ENCODE data around the gene ATN1. TPM values are rescaled to one million over a fixed set of nuclear protein-coding genes. Genes with fewer than 3 reads are reported as not detected.
A peak's percentile ranks its signal among the peaks of the same experiment; 100 is the strongest.

ATN1 gene
- total and polyA plus RNA-seq, 9 of the 15 experiments (the other 6 are each of a cell fraction or from before 2014, with no cell fraction given), result 0.15 to 49.8 (median 2.7) TPM

DNA sequence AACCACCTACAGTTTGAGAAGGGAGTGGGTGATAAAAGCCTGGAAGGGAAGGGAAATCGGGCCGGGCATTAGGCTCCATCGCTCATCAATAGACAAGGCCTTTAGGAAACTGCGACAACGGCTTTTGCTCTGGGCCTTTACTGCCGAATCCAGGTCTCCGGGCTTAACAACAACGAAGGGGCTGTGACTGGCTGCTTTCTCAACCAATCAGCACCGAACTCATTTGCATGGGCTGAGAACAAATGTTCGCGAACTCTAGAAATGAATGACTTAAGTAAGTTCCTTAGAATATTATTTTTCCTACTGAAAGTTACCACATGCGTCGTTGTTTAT lies 15.6 kb downstream of the ATN1 start (continued):
- TF ChIP-seq RFX5 (IDR thresholded peaks at IDR 0.05; ENCODE audit: low read depth, low read length) (peak; percentile 27; the same call in 1 of the 2 replicates), PKNOX1 (IDR thresholded peaks at IDR 0.05) (peak; percentile 97), FOXK2 (conservative IDR thresholded peaks at IDR 0.05 in 1 of 2, IDR thresholded peaks at IDR 0.05 in 1 of 2; ENCODE audit: low read depth in 2 of 2) (peak in 1 of 2 experiments; percentile 10; a peak in 1 of 4 replicates), KDM1A (IDR thresholded peaks at IDR 0.05) (0 out of 4 replicates have a peak, but pooled peaks of 1 of the 2 experiments have one; percentile 12)
- TF ChIP-seq, protein P1, sequence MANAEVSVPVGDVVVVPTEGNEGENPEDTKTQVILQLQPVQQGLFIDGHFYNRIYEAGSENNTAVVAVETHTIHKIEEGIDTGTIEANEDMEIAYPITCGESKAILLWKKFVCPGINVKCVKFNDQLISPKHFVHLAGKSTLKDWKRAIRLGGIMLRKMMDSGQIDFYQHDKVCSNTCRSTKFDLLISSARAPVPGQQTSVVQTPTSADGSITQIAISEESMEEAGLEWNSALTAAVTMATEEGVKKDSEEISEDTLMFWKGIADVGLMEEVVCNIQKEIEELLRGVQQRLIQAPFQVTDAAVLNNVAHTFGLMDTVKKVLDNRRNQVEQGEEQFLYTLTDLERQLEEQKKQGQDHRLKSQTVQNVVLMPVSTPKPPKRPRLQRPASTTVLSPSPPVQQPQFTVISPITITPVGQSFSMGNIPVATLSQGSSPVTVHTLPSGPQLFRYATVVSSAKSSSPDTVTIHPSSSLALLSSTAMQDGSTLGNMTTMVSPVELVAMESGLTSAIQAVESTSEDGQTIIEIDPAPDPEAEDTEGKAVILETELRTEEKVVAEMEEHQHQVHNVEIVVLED (CRISPR knock-in tag; IDR thresholded peaks at IDR 0.05), result no peak

DNA sequence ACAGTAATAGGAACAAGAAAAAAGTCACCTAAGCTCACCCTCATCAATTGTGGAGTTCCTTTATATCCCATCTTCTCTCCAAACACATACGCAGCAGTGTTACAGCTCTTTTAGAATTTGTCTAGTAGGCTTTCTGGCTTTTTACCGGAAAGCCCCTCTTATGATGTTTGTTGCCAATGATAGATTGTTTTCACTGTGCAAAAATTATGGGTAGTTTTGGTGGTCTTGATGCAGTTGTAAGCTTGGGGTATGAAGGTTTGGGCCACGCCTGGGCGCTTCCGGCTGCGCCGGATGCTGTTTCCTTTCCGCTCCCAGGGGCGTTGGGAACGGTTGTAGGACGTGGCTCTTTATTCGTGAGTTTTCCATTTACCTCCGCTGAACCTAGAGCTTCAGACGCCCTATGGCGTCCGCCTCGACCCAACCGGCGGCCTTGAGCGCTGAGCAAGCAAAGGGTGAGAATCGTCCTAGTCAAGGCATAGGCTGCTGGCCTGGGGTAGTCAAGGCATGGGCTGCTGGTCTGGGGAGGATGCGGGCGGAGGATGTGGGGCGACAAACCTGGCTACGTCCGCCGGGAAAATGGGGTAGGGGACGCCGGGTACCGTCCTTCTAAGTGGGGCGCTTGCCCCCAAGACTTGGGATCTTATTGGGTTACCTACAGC lies 16.1 kb downstream of the ATN1 start, which contains the start of the genes C12orf57 and RNU7-1:
TSS of gene C12orf57 (plus strand) at position 301 of the 659 bp plus-strand sequence. CDS start at position 401, 100 bp downstream.
TSS of gene RNU7-1 (plus strand) at position 95 of the 659 bp plus-strand sequence.
- Histone ChIP-seq H3K4me1 (replicated peaks in 1 of 2; ENCODE audit: control insufficient read depth in 2 of 2, insufficient read depth in 2 of 2, low read length in 2 of 2) (peaks cover 13 to 48% of the 10 kb centered on the region in 2 experiments), H3K79me2 (ENCODE audit: control insufficient read depth, insufficient read depth, low read length) (peaks cover 13% of the 10 kb centered on the region), H3K9me1 (ENCODE audit: control insufficient read depth, insufficient read depth, low read length) (no peaks in the 10 kb centered on the region), H3K4me2 (ENCODE audit: insufficient read depth, low read length) (peak within 1 kb of the TSS; percentile 94), H3K27ac (ENCODE audit: extremely low read depth, low read depth, low read length) (peak within 1 kb of the TSS; percentile 96), H3K27me3 (ENCODE audit: control insufficient read depth in 2 of 2, insufficient read depth in 2 of 2, low read length in 2 of 2) (no peaks in the 10 kb centered on the region), H4K20me1 (replicated peaks; ENCODE audit: control insufficient read depth, insufficient read depth, low read length) (no peaks in the 10 kb centered on the region), H3K36me3 (ENCODE audit: control insufficient read depth, insufficient read depth, low read length) (peaks cover 31% of the 10 kb centered on the region; the same call in 2 of the 3 replicates), H2AFZ (ENCODE audit: low read depth, low read length) (peak within 1 kb of the TSS; percentile 79), H3K9ac (ENCODE audit: insufficient read depth in 1 of 2, low read depth in 2 of 2, low read length in 2 of 2) (peak within 1 kb of the TSS; percentile 86 to 90), H3K9me3 (replicated peaks; ENCODE audit: control insufficient read depth, insufficient read depth, low read depth, low read length) (no peaks in the 10 kb centered on the region), H3K4me3 (peak within 1 kb of the TSS; percentile 49)
- POLR2A ChIA-PET, result interaction anchor here (0.5 to 6.3 kb wide), 39 partner anchors 10 to 474 kb away, joined by 3 to 98 read pairs (median 5); partner anchors contain the start of genes ATN1, C1RL, CDCA3 and LRRC23
- TSS peak; percentile 93 for BruUV-seq (replicated peaks)
- CTCF ChIA-PET (ENCODE audit: low intra/inter-chr PET ratio), result interaction anchor here (1.3 to 2.3 kb wide), 5 partner anchors 18 to 166 kb away, joined by 4 to 14 read pairs (median 12); partner anchors contain the start of gene C1R
- peak; percentile 54 to 94 (median 68) for DNase-seq (ENCODE audit: extremely low read depth in 1 of 4, low spot score in 3 of 4)
- intact Hi-C loops (cut with micrococcal nuclease) (loop anchor here (1.0 to 5.0 kb wide), 5 partner anchors 19 to 165 kb away; partner anchors contain the start of genes C1RL and TPI1), in situ Hi-C loops (cut with MboI) (loop anchor here (5.0 kb wide), 1 partner anchor 77 kb away; the partner anchor contains the start of gene TPI1)
- ATAC-seq, result peak; percentile 77
- WGBS (ENCODE audit: insufficient coverage, low coverage, missing lambda C conversion rate), result under 1% methylated on average over 23 of the region's 31 CpGs
- no peak for FAIRE-seq
- TF ChIP-seq, protein P2, sequence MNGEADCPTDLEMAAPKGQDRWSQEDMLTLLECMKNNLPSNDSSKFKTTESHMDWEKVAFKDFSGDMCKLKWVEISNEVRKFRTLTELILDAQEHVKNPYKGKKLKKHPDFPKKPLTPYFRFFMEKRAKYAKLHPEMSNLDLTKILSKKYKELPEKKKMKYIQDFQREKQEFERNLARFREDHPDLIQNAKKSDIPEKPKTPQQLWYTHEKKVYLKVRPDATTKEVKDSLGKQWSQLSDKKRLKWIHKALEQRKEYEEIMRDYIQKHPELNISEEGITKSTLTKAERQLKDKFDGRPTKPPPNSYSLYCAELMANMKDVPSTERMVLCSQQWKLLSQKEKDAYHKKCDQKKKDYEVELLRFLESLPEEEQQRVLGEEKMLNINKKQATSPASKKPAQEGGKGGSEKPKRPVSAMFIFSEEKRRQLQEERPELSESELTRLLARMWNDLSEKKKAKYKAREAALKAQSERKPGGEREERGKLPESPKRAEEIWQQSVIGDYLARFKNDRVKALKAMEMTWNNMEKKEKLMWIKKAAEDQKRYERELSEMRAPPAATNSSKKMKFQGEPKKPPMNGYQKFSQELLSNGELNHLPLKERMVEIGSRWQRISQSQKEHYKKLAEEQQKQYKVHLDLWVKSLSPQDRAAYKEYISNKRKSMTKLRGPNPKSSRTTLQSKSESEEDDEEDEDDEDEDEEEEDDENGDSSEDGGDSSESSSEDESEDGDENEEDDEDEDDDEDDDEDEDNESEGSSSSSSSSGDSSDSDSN (IDR thresholded peaks at IDR 0.05; ENCODE audit: borderline replicate concordance in 1 of 2, low read depth in 2 of 2, low read length in 2 of 2), result no peak
- TF ChIP-seq SIRT6 (IDR thresholded peaks at IDR 0.05; ENCODE audit: low read depth, low read length) (no peak), MIER1 (IDR thresholded peaks at IDR 0.05; ENCODE audit: low read depth) (no peak), SMARCA5 (IDR thresholded peaks at IDR 0.05) (no peak), MAFK (IDR thresholded peaks at IDR 0.05; ENCODE audit: low read length) (no peak), ZNF449 (CRISPR knock-in tag; IDR thresholded peaks at IDR 0.05) (no peak), ZNF780A (CRISPR knock-in tag; IDR thresholded peaks at IDR 0.05) (peak; percentile 93), FOXP1 (CRISPR knock-in tag; IDR thresholded peaks at IDR 0.05) (no peak), RAD51 (IDR thresholded peaks at IDR 0.05; ENCODE audit: borderline replicate concordance, low read depth) (no peak)

Measured in K562 (cell line).